GM10847 (cell line): Measurements from ENCODE around the gene CHAD.
A peak's percentile ranks its signal among the peaks of the same experiment; 100 is the strongest.

ENCODE experiments used
- POLR2A ChIP-seq: IDR thresholded peaks from 2 replicates; pipeline ENCODE4 v1.6.1; 2011; ENCODE audit not compliant: insufficient read length; ENCODE audit errors: extremely low read depth

The CHAD gene

GRCh38 chr17:50430821-50431618 lies 37.7 kb downstream of the CHAD start:
- no peak for TF ChIP-seq POLR2A

DNA sequence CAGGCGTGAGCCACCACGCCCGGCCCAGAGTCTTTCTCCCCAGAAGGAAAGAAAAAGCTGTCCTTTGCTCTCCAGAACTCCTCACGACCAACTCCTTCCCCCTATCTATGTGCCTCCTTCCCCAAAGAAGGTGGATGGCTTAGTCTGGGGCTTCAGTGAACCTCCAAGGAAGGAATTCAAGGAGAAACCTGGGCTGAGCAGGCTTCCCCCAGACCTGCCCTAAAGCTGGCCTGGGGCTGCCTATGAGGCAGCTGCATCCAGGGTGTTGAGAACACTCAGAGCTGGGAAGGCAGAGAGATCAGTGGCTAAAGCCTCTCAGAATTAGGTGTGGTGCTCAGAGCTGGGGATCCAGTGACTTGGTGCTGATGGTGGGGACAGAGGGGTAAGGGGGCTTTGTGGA lies 38.9 kb downstream of the CHAD start:
- TF ChIP-seq POLR2A = no peak

GRCh38 chr17:50428831-50429424 lies 39.8 kb downstream of the CHAD start:
- TF ChIP-seq POLR2A = no peak

- no peak for TF ChIP-seq POLR2A
Observed at GRCh38 chr17:50426814-50427787, 41.6 kb downstream of the CHAD start.

GRCh38 chr17:50426472-50426782 lies 42.3 kb downstream of the CHAD start:
- no peak for TF ChIP-seq POLR2A

GRCh38 chr17:50425682-50426471 lies 42.8 kb downstream of the CHAD start, which contains the start of gene ACSF2:
Gene ACSF2 (plus strand): TSS chr17:50426218. CDS start chr17:50426262, 44 bp downstream.
- peak; percentile 26 for TF ChIP-seq POLR2A

DNA sequence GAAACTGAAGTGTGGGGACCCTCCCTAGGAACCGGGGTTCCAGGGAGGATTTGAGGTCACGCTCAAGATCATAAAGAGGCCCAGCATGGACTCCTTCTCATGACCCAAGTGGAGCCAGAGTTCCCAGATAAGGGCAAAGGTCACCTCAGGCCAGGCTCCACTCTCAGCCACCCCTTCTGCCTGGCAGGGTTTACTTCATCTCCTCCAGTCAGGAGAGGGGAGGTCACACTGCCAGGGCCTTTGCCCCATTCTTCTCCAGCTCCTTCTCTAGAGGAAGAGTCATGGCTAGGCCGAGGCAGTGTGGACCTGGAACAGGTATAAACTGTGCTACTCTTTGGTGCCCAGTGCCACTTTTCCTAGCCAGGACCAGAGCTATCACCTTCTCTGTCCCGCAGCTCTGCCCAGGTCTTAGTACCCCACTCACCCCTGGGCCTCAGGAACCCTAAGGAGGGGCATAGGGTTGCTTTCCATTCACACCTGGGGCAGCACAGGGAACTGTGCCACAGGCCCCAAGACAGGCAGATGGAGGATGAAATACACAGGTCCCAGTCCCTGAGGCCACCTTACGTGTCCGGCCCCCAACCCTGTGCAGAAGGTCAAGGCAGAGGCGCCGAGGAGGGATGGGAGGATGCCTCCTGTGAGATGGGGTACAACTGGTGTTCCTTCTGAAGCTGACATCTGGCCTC lies 43.5 kb downstream of the CHAD start:
- TF ChIP-seq POLR2A = no peak

DNA sequence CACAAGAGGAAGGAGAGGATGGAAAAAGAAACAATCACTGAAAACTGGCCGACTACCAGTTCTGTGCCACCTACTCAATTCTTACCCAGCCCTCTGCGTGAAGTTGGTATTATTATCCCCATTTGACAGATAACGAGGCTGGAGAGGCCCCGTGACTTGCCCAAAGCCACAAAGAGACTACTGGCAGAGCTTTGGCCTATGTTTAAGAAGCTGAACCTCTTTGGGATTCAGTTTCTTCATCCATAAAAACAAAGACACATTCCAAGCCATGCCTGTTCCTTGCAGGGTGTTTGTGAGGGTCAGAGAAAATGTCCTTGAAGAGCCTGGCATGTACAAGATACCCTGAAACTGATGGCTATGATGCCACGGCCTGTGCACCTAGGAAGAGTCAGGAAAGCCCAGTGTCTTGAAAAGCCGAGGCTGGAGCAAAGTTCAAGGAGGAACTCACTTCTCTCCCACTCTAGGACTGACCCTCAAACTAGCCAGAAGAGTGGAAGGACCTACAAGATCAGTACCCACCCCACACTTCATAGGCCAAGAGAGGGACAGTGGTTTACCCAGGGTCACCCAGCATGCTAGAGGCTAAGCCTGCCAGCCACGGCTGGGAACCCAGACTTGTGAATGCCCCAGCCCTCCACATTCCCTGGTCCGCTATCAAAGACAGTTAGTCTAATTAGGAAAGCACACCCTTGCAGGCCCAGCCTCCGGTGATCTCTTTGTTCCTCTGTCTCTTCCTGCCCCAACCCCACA lies 44.3 kb downstream of the CHAD start:
- no peak for TF ChIP-seq POLR2A

DNA sequence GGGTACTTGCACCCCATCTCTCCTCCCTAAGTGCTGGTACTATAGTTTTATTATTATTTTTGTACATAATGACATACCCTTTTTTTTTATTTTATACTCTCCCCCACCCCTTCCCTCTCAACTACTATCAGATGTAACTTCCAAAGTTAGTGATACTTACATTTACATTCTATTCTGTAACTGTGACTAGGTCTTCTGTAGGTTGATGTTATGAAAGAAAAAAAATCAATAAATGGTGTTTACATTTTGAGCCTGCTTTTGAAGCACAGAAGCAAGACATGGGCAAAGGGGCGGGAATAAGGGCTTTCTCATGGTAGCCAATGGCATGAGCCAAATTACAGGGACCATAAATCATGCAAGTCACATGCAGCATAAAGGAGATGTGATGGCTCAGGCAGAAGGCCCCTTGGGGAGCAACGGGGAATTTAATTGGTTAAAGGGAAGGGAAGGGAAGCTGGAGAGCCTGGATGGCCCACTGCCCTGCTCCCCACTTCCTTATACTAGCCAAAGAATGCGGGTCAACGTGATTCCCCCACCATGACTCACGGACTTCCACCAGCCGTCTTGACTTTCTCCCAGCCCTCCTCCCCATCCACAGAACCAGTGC lies 45.0 kb downstream of the CHAD start:
- no peak for TF ChIP-seq POLR2A

DNA sequence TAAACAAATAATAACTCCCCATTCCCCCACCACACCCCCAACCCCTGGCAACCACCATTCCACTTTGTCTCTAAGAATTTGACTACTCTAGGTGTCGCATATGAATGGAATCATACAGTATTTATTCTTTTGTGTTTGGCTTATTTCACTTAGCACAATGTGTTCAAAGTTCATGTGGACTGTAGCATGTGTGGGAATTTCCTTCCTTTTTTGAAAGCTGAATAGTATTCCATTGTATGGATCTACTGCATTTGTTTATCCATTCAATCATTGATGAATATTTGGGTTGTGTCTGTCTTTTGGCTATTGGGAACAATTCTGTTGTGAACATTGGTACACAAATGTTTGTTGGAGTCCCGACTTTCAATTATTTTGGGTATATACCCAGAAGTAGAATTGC lies 45.9 kb downstream of the CHAD start:
- TF ChIP-seq POLR2A = no peak

DNA sequence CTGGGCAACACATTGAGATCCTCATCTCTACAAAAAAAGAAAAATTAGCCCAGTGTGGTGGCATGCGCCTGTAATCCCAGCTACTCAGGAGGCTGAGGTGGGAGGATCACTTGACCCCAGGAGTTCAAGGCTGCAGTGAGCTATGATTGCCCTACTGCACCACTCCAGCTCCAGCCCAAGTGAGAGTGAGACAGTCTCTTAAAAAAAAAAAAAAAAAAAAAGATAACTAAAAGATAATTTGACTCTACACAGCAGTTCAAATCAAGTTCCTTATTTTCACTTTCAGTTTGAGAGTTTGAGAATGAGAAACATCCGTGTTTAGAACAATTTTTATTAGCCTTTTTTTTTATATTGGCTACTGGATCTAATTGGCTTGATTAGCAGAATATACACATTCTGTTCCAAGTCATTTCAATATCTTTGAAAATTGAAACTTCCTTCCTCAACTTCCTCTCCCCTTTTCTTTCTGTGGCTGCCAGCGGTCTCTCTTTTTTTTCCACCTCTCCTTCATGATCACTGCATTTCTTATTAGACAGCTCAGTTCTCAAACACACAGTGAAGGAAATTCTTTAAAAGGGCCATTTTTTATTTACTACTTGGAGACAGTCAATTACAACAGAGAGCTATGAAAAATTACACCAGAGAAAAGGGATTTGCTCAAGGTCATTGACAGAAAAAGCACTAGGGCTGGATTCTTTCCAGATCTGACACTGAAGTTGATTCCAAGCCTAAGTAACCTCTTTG lies 47.2 kb downstream of the CHAD start:
- no peak for TF ChIP-seq POLR2A

GRCh38 chr17:50420419-50421112 lies 48.1 kb downstream of the CHAD start:
- no peak for TF ChIP-seq POLR2A
